ENCODE data around the gene BNIP3.

Gene BNIP3

GRCh38 chr10:131981429-131982184 lies at the start of gene BNIP3:
BNIP3 (minus strand) TSS chr10:131981923; CDS start chr10:131981806, 117 bp downstream.
- DNase-seq = peak; percentile 96

DNA sequence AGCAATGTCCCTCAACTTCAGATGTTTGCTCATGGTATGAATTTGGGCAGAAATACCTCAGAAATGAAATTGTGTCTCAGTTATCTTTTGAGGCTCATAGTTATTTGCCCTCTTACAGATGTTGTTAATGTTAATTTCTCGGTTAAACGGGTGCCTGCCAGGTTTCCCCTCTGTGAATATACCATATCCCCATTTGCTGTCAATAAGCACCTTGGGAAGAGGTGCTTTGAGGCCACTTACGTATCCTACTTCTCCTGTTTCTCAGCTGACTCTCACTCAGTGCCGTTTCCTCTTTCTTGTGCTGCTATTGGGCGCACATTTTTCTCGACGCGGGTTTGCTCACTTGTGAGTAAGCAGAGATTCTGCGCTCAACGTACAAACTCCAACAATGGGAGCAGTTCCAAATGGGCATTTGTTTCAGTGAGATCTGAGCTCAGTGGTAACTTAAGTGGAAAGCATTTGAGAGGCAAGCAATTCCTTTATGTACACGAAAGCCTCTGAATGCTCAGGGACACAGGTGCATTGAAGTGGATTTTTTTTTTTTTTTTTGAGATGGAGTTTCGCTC lies 49.3 kb upstream of the BNIP3 start:
- no peak for DNase-seq

GRCh38 chr10:132028706-132029105 lies 47.0 kb upstream of the BNIP3 start:
- no peak for DNase-seq

GRCh38 chr10:132027423-132027983 lies 45.8 kb upstream of the BNIP3 start:
- no peak for DNase-seq

DNA sequence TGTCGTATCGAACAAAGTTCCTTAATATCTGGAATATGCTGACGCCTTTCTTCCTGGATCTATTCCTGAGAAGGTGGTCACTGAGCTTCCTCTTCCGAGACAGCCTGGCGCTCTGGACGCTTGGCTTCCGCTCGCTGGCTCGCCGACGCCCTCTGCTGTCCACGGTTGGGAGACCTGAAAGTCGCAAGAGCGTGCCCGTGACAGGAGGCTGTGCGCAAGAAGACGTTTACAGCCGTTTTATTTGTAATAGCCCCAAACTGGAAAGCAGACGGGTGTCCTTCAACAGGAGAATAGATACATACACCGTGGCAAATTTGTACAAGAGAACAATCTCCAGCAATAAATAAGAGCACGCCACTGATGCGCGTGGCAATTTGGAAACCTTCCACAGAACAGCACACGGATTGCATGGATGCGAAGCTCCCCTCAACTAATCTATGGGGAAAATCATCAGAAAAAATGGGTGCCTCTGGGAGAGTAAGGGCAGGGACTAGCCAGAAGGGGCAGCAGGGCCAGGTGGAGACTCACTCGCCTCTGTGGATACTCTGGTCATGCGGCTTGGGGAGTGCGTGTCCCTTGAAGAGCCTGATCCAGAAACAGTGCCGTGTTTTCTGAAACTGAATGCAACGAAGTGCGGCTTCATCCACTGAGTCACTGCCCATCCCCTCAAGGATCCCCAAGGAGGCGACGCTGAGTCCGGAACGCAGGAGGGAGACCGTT lies 41.5 kb upstream of the BNIP3 start:
- DNase-seq = peak; percentile 79

- DNase-seq = no peak
These were observed 40.5 kb upstream of the BNIP3 start for GRCh38 chr10:132022241-132022640.

- DNase-seq = no peak
These were observed 39.9 kb upstream of the BNIP3 start for GRCh38 chr10:132021504-132022143.

GRCh38 chr10:132021046-132021445 lies 39.3 kb upstream of the BNIP3 start:
- no peak for DNase-seq

GRCh38 chr10:132020456-132020855 lies 38.7 kb upstream of the BNIP3 start:
- DNase-seq = no peak

DNA sequence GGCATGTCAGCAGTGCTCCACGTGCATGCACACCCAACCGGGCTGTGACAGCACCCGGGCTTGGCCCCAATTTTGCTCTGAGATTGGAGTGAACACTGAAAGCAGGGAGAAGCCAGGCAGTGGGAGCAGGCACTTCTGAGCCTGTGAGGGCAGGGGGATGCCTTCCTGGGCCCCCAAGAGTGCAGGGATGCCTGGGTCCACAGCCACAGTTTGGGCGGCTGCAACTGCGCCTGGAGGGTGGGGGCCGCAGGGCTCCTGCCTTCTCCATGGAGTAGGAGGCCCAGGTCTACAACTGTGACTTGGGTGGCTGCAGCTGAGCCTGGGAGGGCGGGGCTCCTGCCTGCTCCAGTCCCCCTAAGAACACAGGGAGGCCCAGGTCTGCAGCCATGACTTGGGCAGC lies 37.6 kb upstream of the BNIP3 start:
- DNase-seq = no peak

- DNase-seq = no peak
These were observed 36.7 kb upstream of the BNIP3 start for GRCh38 chr10:132018446-132018845.

DNA sequence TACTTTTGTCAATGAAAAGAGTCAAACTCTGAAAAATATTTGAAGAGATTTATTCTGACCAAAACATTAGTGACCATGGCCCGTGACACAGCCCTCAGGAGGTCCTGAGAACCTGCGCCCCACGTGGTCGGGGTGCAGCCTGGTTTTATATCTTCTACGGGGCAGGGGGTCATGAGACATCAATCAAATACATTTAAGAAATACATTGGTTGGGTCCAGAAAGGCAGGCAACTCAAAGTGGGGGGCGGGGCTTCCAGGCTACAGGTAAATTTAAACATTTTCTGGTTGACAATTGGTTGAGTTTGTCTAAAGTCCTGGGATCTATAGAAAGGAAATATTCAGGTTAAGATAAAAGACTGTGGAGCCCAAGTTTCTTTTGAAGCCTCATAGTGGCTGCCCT lies 34.8 kb upstream of the BNIP3 start:
- no peak for DNase-seq

GRCh38 chr10:132011445-132011844 lies 29.7 kb upstream of the BNIP3 start:
- DNase-seq = no peak

GRCh38 chr10:132011024-132011423 lies 29.3 kb upstream of the BNIP3 start:
- DNase-seq = no peak

DNA sequence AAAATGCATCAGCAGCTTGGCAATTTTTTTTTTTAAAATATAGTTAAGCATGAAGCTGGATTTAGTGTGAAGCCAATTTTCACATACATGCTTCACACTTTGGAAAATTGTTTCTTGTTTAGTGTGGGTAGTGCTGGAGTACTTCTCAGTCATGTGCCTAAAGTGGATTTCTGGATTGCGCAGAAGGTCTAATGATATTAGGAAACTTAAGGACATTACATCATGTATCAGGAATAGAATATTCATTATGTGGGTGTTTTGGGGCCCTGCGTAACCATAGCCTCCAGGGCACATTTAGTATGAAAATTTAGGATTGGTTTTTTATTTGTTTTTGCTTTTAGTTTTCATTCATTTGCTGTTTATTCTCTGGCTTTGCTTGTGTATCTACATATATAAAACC lies 28.8 kb upstream of the BNIP3 start:
- no peak for DNase-seq

- no peak for DNase-seq
These were observed 27.9 kb upstream of the BNIP3 start for GRCh38 chr10:132009575-132009974.

DNA sequence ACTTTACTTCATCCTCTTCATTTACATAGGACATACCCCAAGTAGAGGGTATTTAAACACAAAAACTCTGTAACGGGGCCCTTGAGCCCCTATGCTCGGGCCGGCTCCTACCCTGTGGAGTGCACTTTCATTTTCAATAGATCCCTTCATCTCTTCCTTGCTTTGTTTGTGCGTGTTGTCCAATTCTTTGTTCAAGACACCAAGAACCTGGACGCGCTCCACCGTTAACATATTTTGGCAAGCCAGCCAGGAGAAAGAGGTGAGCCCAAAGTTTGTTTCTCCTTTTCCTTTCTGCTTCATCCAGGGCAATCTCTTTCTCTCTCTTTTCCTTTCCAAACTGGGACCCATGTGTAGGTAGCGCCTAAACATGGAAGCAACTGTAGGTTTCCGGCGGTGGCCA lies 26.0 kb upstream of the BNIP3 start:
- DNase-seq = no peak

- no peak for DNase-seq
These were observed 25.2 kb upstream of the BNIP3 start for GRCh38 chr10:132006966-132007365.

- DNase-seq = no peak
These were observed 23.4 kb upstream of the BNIP3 start for GRCh38 chr10:132005147-132005546.

DNA sequence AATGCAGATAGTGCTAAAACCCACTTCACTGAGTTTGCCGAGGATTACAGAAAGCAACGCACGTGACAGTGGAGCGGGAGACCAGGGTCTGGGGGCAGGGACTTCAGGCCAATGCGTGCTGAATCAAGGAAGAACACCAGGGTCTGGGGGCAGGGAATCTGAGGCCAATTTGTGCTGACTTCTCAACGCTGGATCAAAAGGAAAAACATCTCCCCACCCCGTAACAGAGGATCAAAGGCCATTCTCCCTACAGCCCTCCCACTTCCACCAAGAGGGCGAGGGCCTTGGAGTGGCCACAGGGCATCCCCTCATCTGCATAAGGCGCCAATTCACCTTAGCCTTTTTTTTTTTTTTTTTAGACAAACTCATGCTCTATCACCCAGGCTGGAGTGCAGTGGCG lies 22.3 kb upstream of the BNIP3 start:
- DNase-seq = no peak

GRCh38 chr10:132003282-132003924 lies 21.7 kb upstream of the BNIP3 start:
- DNase-seq = no peak

GRCh38 chr10:132002004-132002403 lies 20.3 kb upstream of the BNIP3 start:
- DNase-seq = no peak
